ENCODE measurements around the gene LPP. TPM values are rescaled to one million over a fixed set of nuclear protein-coding genes. Genes with fewer than 3 reads are reported as not detected.
"Not testable (repeated sequence)": the region's sequence is repeated elsewhere in the genome, so short reads cannot be mapped to it uniquely, and the experiment has no call there.

The LPP gene
- polyA plus RNA-seq, 3 donors, result 14.1 to 23.2 (median 15.3) TPM

DNA sequence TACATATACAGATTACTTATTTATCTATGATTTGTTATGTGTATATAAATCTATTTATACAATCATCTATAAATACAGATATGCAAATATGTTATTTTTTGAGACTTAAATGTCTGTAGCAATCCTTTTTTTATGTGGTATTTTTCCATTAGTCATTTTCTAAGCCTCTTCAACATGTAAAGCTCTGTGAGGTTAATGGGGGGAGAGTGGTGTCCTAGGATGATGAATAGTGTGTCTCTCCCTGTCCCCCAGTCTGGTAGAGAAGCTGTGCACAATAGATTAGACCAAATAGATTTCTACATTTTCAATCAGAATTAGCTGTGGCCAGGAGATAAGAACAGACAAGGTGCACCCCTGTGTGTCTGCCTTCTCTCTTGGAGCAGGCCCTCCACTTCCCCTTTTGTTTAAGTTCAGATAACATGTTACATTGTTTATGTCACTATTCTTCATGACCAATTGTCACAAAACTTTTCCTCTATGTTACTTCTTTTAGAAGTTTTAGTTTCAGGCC lies 453.9 kb downstream of the LPP start:
- Histone ChIP-seq H4K20me1 (ENCODE audit: insufficient read depth, low read length) (no peaks in the 10 kb centered on the region), H3K36me3 (replicated peaks in 1 of 2; ENCODE audit: control insufficient read depth in 1 of 2, insufficient read depth in 2 of 2, low read length in 2 of 2) (peaks cover 12 to 18% of the 10 kb centered on the region in 2 donors), H3K79me2 (ENCODE audit: insufficient read depth, low read length) (no peaks in the 10 kb centered on the region), H3K9me3 (replicated peaks in 1 of 2; ENCODE audit: control insufficient read depth in 1 of 2, insufficient read depth in 1 of 2, low read length in 2 of 2) (no peaks in the 10 kb centered on the region), H3K27ac (ENCODE audit: low read depth in 1 of 2, low read length in 2 of 2) (peak overlapping the region in 1 of 2 donors; percentile 29), H3K4me1 (ENCODE audit: control insufficient read depth in 1 of 2, insufficient read depth in 2 of 2, low read length in 2 of 2) (peaks cover 13 to 18% of the 10 kb centered on the region in 2 donors), H3K9ac (ENCODE audit: insufficient read depth, low read length, poor library complexity, severe bottlenecking) (no peak overlapping the region), H3K27me3 (ENCODE audit: control insufficient read depth in 2 of 2, insufficient read depth in 2 of 2, low read length in 2 of 2) (no peaks in the 10 kb centered on the region), H3K4me2 (replicated peaks; ENCODE audit: extremely low read depth, low read length, poor library complexity, severe bottlenecking) (no peak overlapping the region), H2AFZ (ENCODE audit: insufficient read depth, low read depth, low read length, poor library complexity, severe bottlenecking) (no peak overlapping the region), H3K4me3 (replicated peaks in 1 of 3; ENCODE audit: low read depth in 2 of 3, low read length in 3 of 3) (no peak overlapping the region)
- TF ChIP-seq, protein P1, sequence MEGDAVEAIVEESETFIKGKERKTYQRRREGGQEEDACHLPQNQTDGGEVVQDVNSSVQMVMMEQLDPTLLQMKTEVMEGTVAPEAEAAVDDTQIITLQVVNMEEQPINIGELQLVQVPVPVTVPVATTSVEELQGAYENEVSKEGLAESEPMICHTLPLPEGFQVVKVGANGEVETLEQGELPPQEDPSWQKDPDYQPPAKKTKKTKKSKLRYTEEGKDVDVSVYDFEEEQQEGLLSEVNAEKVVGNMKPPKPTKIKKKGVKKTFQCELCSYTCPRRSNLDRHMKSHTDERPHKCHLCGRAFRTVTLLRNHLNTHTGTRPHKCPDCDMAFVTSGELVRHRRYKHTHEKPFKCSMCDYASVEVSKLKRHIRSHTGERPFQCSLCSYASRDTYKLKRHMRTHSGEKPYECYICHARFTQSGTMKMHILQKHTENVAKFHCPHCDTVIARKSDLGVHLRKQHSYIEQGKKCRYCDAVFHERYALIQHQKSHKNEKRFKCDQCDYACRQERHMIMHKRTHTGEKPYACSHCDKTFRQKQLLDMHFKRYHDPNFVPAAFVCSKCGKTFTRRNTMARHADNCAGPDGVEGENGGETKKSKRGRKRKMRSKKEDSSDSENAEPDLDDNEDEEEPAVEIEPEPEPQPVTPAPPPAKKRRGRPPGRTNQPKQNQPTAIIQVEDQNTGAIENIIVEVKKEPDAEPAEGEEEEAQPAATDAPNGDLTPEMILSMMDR (IDR thresholded peaks at IDR 0.05), result no peak
- Mint-ChIP-seq H3K4me3 (no peak overlapping the region), H3K27me3 (ENCODE audit: low read depth in 3 of 3) (no peaks in the 10 kb centered on the region), H3K4me1 (peaks cover 15% of the 10 kb centered on the region), H3K36me3 (peaks cover 37 to 42% of the 10 kb centered on the region in 2 donors), H3K9me3 (peaks cover 0 to 13% (median 8%) of the 10 kb centered on the region in 7 donors), H3K27ac (peak overlapping the region in 6 of 7 donors; percentile 19 to 88 (median 42))
- peak in 2 of 3 donors; percentile 11 to 18 for DNase-seq
- intact Hi-C loops (cut with micrococcal nuclease), result loop anchor here in 1 of 2 donors (10.0 kb wide), 1 partner anchor 77 kb away; no protein-coding TSS in a partner anchor

GRCh38 chr3:188608401-188608800 lies 454.4 kb downstream of the LPP start:
- Mint-ChIP-seq H3K27ac (peak overlapping the region in 5 of 7 donors; percentile 19 to 58 (median 35)), H3K4me3 (no peak overlapping the region), H3K27me3 (ENCODE audit: low read depth in 3 of 3) (no peaks in the 10 kb centered on the region), H3K4me1 (peaks cover 15% of the 10 kb centered on the region), H3K36me3 (peaks cover 37 to 43% of the 10 kb centered on the region in 2 donors), H3K9me3 (peaks cover 0 to 13% (median 8%) of the 10 kb centered on the region in 7 donors)
- WGBS (ENCODE audit: insufficient coverage), result no CpG with 5 or more reads among the region's 3 CpGs
- no peaks in the 10 kb centered on the region for H4K20me1 ChIP-seq (ENCODE audit: insufficient read depth, low read length)
- TF ChIP-seq, protein P1 (IDR thresholded peaks at IDR 0.05), result no peak
- H3K4me2 ChIP-seq (replicated peaks; ENCODE audit: extremely low read depth, low read length, poor library complexity, severe bottlenecking), result no peak overlapping the region
- no peaks in the 10 kb centered on the region for H3K79me2 ChIP-seq (ENCODE audit: insufficient read depth, low read length)
- H3K9me3 ChIP-seq (replicated peaks in 1 of 2; ENCODE audit: control insufficient read depth in 1 of 2, insufficient read depth in 1 of 2, low read length in 2 of 2), result no peaks in the 10 kb centered on the region
- H3K9ac ChIP-seq (ENCODE audit: insufficient read depth, low read length, poor library complexity, severe bottlenecking), result no peak overlapping the region
- intact Hi-C loops (cut with micrococcal nuclease), result loop anchor here in 1 of 2 donors (10.0 kb wide), 1 partner anchor 76 kb away; no protein-coding TSS in a partner anchor
- no peak overlapping the region for H3K27ac ChIP-seq (ENCODE audit: low read depth in 1 of 2, low read length in 2 of 2)
- no peak overlapping the region for H2AFZ ChIP-seq (ENCODE audit: insufficient read depth, low read depth, low read length, poor library complexity, severe bottlenecking)
- H3K27me3 ChIP-seq (ENCODE audit: control insufficient read depth in 2 of 2, insufficient read depth in 2 of 2, low read length in 2 of 2), result no peaks in the 10 kb centered on the region
- H3K4me3 ChIP-seq (replicated peaks in 1 of 3; ENCODE audit: low read depth in 2 of 3, low read length in 3 of 3), result no peak overlapping the region
- no peak for DNase-seq
- peaks cover 13 to 18% of the 10 kb centered on the region in 2 donors for H3K4me1 ChIP-seq (ENCODE audit: control insufficient read depth in 1 of 2, insufficient read depth in 2 of 2, low read length in 2 of 2)
- peaks cover 12 to 18% of the 10 kb centered on the region in 2 donors for H3K36me3 ChIP-seq (replicated peaks in 1 of 2; ENCODE audit: control insufficient read depth in 1 of 2, insufficient read depth in 2 of 2, low read length in 2 of 2)

GRCh38 chr3:188613721-188614120 lies 459.8 kb downstream of the LPP start:
- H3K9me3 ChIP-seq (replicated peaks in 1 of 2; ENCODE audit: control insufficient read depth in 1 of 2, insufficient read depth in 1 of 2, low read length in 2 of 2); H3K4me3 ChIP-seq (replicated peaks in 1 of 3; ENCODE audit: low read depth in 2 of 3, low read length in 3 of 3); DNase-seq; H3K4me2 ChIP-seq (replicated peaks; ENCODE audit: extremely low read depth, low read length, poor library complexity, severe bottlenecking); H3K4me1 ChIP-seq (ENCODE audit: control insufficient read depth in 1 of 2, insufficient read depth in 2 of 2, low read length in 2 of 2); H3K27me3 Mint-ChIP-seq (ENCODE audit: low read depth in 3 of 3); H3K9ac ChIP-seq (ENCODE audit: insufficient read depth, low read length, poor library complexity, severe bottlenecking); H3K4me1 Mint-ChIP-seq; H4K20me1 ChIP-seq (ENCODE audit: insufficient read depth, low read length); H3K27me3 ChIP-seq (ENCODE audit: control insufficient read depth in 2 of 2, insufficient read depth in 2 of 2, low read length in 2 of 2); intact Hi-C loops (cut with micrococcal nuclease); H3K79me2 ChIP-seq (ENCODE audit: insufficient read depth, low read length); H3K27ac Mint-ChIP-seq; H3K27ac ChIP-seq (ENCODE audit: low read depth in 1 of 2, low read length in 2 of 2); H3K9me3 Mint-ChIP-seq; H2AFZ ChIP-seq (ENCODE audit: insufficient read depth, low read depth, low read length, poor library complexity, severe bottlenecking); H3K4me3 Mint-ChIP-seq: not testable (repeated sequence)
- H3K36me3 ChIP-seq (replicated peaks in 1 of 2; ENCODE audit: control insufficient read depth in 1 of 2, insufficient read depth in 2 of 2, low read length in 2 of 2), result peaks cover 12 to 18% of the 10 kb centered on the region in 2 donors
- WGBS (ENCODE audit: insufficient coverage), result 100% methylated on average over 5 of the region's 6 CpGs
- H3K36me3 Mint-ChIP-seq, result peaks cover 29 to 39% of the 10 kb centered on the region in 2 donors

Data from CD14-positive monocyte (primary cell).